Measurements from ENCODE around the gene SVOPL. TPM values are rescaled to one million over a fixed set of nuclear protein-coding genes. Genes with fewer than 3 reads are reported as not detected.

The SVOPL gene
- total RNA-seq, 1 experiment from 2014 or later = not detected

DNA sequence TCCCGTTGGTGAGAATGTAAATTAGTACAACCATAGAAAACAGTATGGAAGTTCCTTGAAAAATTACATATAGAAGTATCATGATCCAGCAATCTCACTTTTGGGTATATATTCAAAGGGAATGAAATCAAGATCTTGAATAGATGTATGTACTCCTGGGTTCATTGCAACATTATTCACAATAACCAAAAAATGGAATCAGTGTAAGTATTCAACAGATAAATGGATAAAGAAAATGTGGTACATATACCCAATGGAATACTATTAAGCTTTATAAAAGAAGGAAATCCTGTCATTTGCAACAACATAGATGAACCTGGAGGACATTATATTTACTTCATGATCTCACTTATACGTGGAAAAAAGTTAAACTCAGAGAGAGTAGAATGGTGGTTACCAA, 154.3 kb downstream of the SVOPL start:
- H3K79me2 ChIP-seq (ENCODE audit: insufficient read depth, low read length) = no peaks in the 10 kb centered on the region
- no peak for ATAC-seq
- no peak for DNase-seq (ENCODE audit: low read depth, low spot score)
- intact Hi-C loops (cut with micrococcal nuclease) = no loop called here
- no TSS peak for BruUV-seq (replicated peaks)
- ChIA-PET RAD21 (ENCODE audit: low non-redundant PET in 1 of 2, low total read pairs in 2 of 2, uncharacterized antibody in 2 of 2, unreplicated experiment in 2 of 2) (no interaction called here), POLR2A (no interaction called here), CTCF (no interaction called here)
- no peaks in the 10 kb centered on the region for H3K27me3 ChIP-seq (ENCODE audit: insufficient read depth, low read length)
- no peaks in the 10 kb centered on the region for H4K20me1 ChIP-seq (ENCODE audit: insufficient read depth)
- H3K27ac ChIP-seq (ENCODE audit: low read depth, low read length) = no peak overlapping the region
- H3K4me3 ChIP-seq (replicated peaks in 1 of 2; ENCODE audit: low read depth in 1 of 2, low read length in 2 of 2) = no peak overlapping the region
- H3K4me2 ChIP-seq (ENCODE audit: low read length) = no peak overlapping the region
- TF ChIP-seq FOSL1 (IDR thresholded peaks at IDR 0.05; ENCODE audit: low read depth) = no peak
- no peak for TF ChIP-seq REST (IDR thresholded peaks at IDR 0.05; ENCODE audit: low read depth)
- TF ChIP-seq JUND (IDR thresholded peaks at IDR 0.05) = no peak
- no peak for TF ChIP-seq SP1 (IDR thresholded peaks at IDR 0.05; ENCODE audit: low read depth)
- TF ChIP-seq CBX3 (IDR thresholded peaks at IDR 0.05; ENCODE audit: low read depth) = no peak
- TF ChIP-seq ATF3 (IDR thresholded peaks at IDR 0.05) = no peak
- no peak for TF ChIP-seq CTCF (IDR thresholded peaks at IDR 0.05 in 2 of 3, conservative IDR thresholded peaks at IDR 0.05 in 1 of 3; ENCODE audit: borderline replicate concordance in 1 of 3, insufficient read depth in 1 of 3, low read depth in 2 of 3, low read length in 2 of 3)
- TF ChIP-seq ZFX (IDR thresholded peaks at IDR 0.05) = no peak
- no peak for TF ChIP-seq EZH2 (IDR thresholded peaks at IDR 0.05)
- no peak for TF ChIP-seq SIN3A (IDR thresholded peaks at IDR 0.05; ENCODE audit: low read depth)
- TF ChIP-seq CEBPB (IDR thresholded peaks at IDR 0.05; ENCODE audit: low read depth) = no peak
- TF ChIP-seq POLR2AphosphoS5 (IDR thresholded peaks at IDR 0.05; ENCODE audit: low read depth, low read length) = no peak
- TF ChIP-seq, protein P1, sequence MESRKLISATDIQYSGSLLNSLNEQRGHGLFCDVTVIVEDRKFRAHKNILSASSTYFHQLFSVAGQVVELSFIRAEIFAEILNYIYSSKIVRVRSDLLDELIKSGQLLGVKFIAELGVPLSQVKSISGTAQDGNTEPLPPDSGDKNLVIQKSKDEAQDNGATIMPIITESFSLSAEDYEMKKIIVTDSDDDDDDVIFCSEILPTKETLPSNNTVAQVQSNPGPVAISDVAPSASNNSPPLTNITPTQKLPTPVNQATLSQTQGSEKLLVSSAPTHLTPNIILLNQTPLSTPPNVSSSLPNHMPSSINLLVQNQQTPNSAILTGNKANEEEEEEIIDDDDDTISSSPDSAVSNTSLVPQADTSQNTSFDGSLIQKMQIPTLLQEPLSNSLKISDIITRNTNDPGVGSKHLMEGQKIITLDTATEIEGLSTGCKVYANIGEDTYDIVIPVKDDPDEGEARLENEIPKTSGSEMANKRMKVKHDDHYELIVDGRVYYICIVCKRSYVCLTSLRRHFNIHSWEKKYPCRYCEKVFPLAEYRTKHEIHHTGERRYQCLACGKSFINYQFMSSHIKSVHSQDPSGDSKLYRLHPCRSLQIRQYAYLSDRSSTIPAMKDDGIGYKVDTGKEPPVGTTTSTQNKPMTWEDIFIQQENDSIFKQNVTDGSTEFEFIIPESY (IDR thresholded peaks at IDR 0.05; ENCODE audit: extremely low read depth, insufficient replicate concordance, low read length) = no peak
- TF ChIP-seq, protein P2, sequence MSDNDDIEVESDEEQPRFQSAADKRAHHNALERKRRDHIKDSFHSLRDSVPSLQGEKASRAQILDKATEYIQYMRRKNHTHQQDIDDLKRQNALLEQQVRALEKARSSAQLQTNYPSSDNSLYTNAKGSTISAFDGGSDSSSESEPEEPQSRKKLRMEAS (IDR thresholded peaks at IDR 0.05) = no peak
- TF ChIP-seq POLR2A (IDR thresholded peaks at IDR 0.05; ENCODE audit: borderline replicate concordance, extremely low read depth, insufficient read depth, insufficient read length) = no peak
- no peak for TF ChIP-seq EZH2phosphoT487 (IDR thresholded peaks at IDR 0.05; ENCODE audit: borderline replicate concordance)
- TF ChIP-seq SRF (IDR thresholded peaks at IDR 0.05; ENCODE audit: low read depth) = no peak
- TF ChIP-seq ZNF274 (IDR thresholded peaks at IDR 0.05; ENCODE audit: low read depth, low read length) = no peak
- no peak for TF ChIP-seq EGR1 (IDR thresholded peaks at IDR 0.05; ENCODE audit: low read depth)
- H3K9me3 ChIP-seq (ENCODE audit: control insufficient read depth in 1 of 2, insufficient read depth in 1 of 2, low read depth in 1 of 2, low read length in 2 of 2) = no peaks in the 10 kb centered on the region
- no peaks in the 10 kb centered on the region for H3K4me1 ChIP-seq (ENCODE audit: control insufficient read depth in 1 of 2, insufficient read depth in 2 of 2, low read length in 2 of 2)
- no peak overlapping the region for H2AFZ ChIP-seq (ENCODE audit: low read depth, low read length, poor library complexity, severe bottlenecking)
- H3K9ac ChIP-seq (ENCODE audit: low read length) = no peak overlapping the region
- no peaks in the 10 kb centered on the region for H3K36me3 ChIP-seq (ENCODE audit: control insufficient read depth in 1 of 2, insufficient read depth in 2 of 2, low read length in 2 of 2)
- H3K9me2 ChIP-seq (ENCODE audit: insufficient read depth) = no peaks in the 10 kb centered on the region

All from HCT116 (cell line).